HepG2 (cell line): ENCODE measurements around the gene SPPL2B. TPM values are rescaled to one million over a fixed set of nuclear protein-coding genes. Genes with fewer than 3 reads are reported as not detected.

ENCODE experiments used
- ATAC-seq: fragments of 200-7000 bp; cut with Tn5 transposase; 3 replicates; pipeline ENCODE4 v1.9.1; 2020; ENCODE audit warnings: mild to moderate bottlenecking, moderate library complexity
- BruUV-seq: library from RNA; stranded (reverse); fragments of 400-500 nt; replicated peaks from 2 replicates; lab custom pipeline; 2021; lab: Mats Ljungman, UMichigan
- CTCF ChIA-PET: fragments of 300-600 bp; formaldehyde crosslinking; extraction: SDS; loops from one replicate; lab custom pipeline; 2021; ENCODE audit warnings: low total read pairs, inconsistent platforms, low intra/inter-chr PET ratio; lab: Yijun Ruan, JAX
- POLR2A ChIA-PET: fragments of 350-600 bp; sonication (Branson Sonifier 250); formaldehyde crosslinking; loops from one replicate; lab custom pipeline; 2020; ENCODE audit warnings: antibody characterized with exemption, inconsistent platforms; lab: Yijun Ruan, JAX
- DNase-seq: peaks from one replicate; pipeline ENCODE4 v3.0.0-alpha.2; 2015; ENCODE audit warnings: low spot score
- FAIRE-seq: peaks from 3 replicates; lab custom pipeline; 2011; peaks lifted over from hg19 to GRCh38; lab: Jason Lieb, UNC
- H2AFZ ChIP-seq: one replicate; pipeline ENCODE4 v1.6.1; 2011; ENCODE audit warnings: low read length, inconsistent platforms
- H3K27ac ChIP-seq: fragments of 300-600 bp; 3 replicates; pipeline ENCODE4 v1.8.0; 2011; ENCODE audit warnings: mixed run types, mild to moderate bottlenecking, mixed read lengths, low read length, inconsistent platforms; ENCODE audit not compliant: insufficient read depth; ENCODE audit errors: extremely low read length
- H3K27me3 ChIP-seq, 2 experiments: fragments of 200-600 bp in 1 of 2; 2 replicates in 1 of 2; 3 replicates in 1 of 2; pipeline versions ENCODE4 v1.6.0 to v1.8.0; 2011; ENCODE audit warnings: low read length in 2 of 2, mild to moderate bottlenecking in 2 of 2, moderate library complexity in 2 of 2, inconsistent platforms in 1 of 2; ENCODE audit not compliant: insufficient read depth in 2 of 2, control insufficient read depth in 1 of 2
- H3K36me3 ChIP-seq, 2 experiments: fragments of 200-600 bp in 1 of 2; replicated peaks in 1 of 2; 2 replicates in 1 of 2; 3 replicates in 1 of 2; pipeline versions ENCODE4 v1.5.1 to v1.8.0; 2011; ENCODE audit warnings: low read length in 2 of 2, inconsistent platforms in 1 of 2; ENCODE audit not compliant: insufficient read depth in 2 of 2, control insufficient read depth in 1 of 2
- H3K4me1 ChIP-seq: 2 replicates; pipeline ENCODE4 v1.5.1; 2012; ENCODE audit warnings: low read length, inconsistent platforms; ENCODE audit not compliant: insufficient read depth
- H3K4me2 ChIP-seq: 2 replicates; pipeline ENCODE4 v1.6.0; 2011; ENCODE audit warnings: low read depth, low read length, inconsistent platforms
- H3K4me3 ChIP-seq, 3 experiments: fragments of 200-600 bp in 1 of 3; sonication (generic), shearing (Covaris generic) in 1 of 3; replicated peaks in 1 of 3; 2 replicates each; pipeline ENCODE4 v1.5.1; 2011 to 2016; ENCODE audit warnings: low read length in 3 of 3, inconsistent platforms in 2 of 3, low read depth in 2 of 3, mild to moderate bottlenecking in 2 of 3, control low read depth in 1 of 3, mixed read lengths in 1 of 3; ENCODE audit not compliant: insufficient read depth in 1 of 3
- H3K79me2 ChIP-seq: one replicate; pipeline ENCODE4 v1.6.1; 2011; ENCODE audit warnings: low read length, inconsistent platforms; ENCODE audit not compliant: insufficient read depth
- H3K9ac ChIP-seq: 2 replicates; pipeline ENCODE4 v1.6.0; 2011; ENCODE audit warnings: mild to moderate bottlenecking, low read depth, low read length, inconsistent platforms; ENCODE audit not compliant: insufficient read depth
- H3K9me3 ChIP-seq: 2 replicates; pipeline ENCODE4 v1.5.1; 2012; ENCODE audit warnings: mild to moderate bottlenecking, low read length
- H4K20me1 ChIP-seq: 2 replicates; pipeline ENCODE4 v1.6.0; 2011; ENCODE audit warnings: inconsistent platforms, mild to moderate bottlenecking, low read length, moderate library complexity; ENCODE audit not compliant: insufficient read depth
- GFI1 ChIP-seq: sonication (generic); formaldehyde crosslinking; IDR thresholded peaks from 2 replicates; pipeline ENCODE4 v1.5.0; 2020; ENCODE audit warnings: missing genetic modification reagents, mild to moderate bottlenecking, borderline replicate concordance
- SALL2 ChIP-seq: sonication (generic); formaldehyde crosslinking; IDR thresholded peaks from 2 replicates; pipeline ENCODE4 v1.8.1; 2023; ENCODE audit warnings: mild to moderate bottlenecking, missing genetic modification reagents, inconsistent platforms
- ZBTB2 ChIP-seq: sonication (generic); formaldehyde crosslinking; IDR thresholded peaks from 2 replicates; pipeline ENCODE4 v1.8.0; 2022; ENCODE audit warnings: low read depth, missing genetic modification reagents
- ZFYVE20 ChIP-seq: sonication (generic); formaldehyde crosslinking; IDR thresholded peaks from 2 replicates; pipeline ENCODE4 v1.8.0; 2023; ENCODE audit warnings: low read depth, mild to moderate bottlenecking, moderate library complexity, missing genetic modification reagents, borderline replicate concordance
- ZNF382 ChIP-seq: sonication (generic); formaldehyde crosslinking; IDR thresholded peaks from 2 replicates; pipeline ENCODE4 v1.5.0; 2020; ENCODE audit warnings: missing genetic modification reagents, mild to moderate bottlenecking, borderline replicate concordance
- ZNF616 ChIP-seq: sonication (generic); formaldehyde crosslinking; IDR thresholded peaks from 2 replicates; pipeline ENCODE4 v1.5.0; 2020; ENCODE audit warnings: low read depth, mild to moderate bottlenecking, missing genetic modification reagents
- WGBS: methylation state at CpG from one replicate; pipeline ENCODE4 v1.1.6; 2017; ENCODE audit warnings: low lambda C conversion rate; 5-methylcytosine and 5-hydroxymethylcytosine counted together
- in situ Hi-C: cut with HindIII; loops from 2 replicates; pipeline ENCODE4 v1.10.0; 2017; ENCODE audit warnings: low pct_unique_long_range_greater_than_20kb; ENCODE audit not compliant: extremely low pct_ligation_motif_present
- intact Hi-C: fragments of 100-400 bp; cut with micrococcal nuclease; formaldehyde crosslinking; loops from one replicate; pipeline ENCODE4 v1.10.0; 2022; ENCODE audit not compliant: unreplicated experiment
- polyA plus RNA-seq, 8 experiments: library from polyadenylated mRNA; depleted of rRNA in 3 of 8; stranded (reverse) in 7 of 8; unstranded in 1 of 8; fragments of >200 nt; fragmentation: Illumina TruSeq in 4 of 8; extraction: Trizol in 4 of 8; gene quantifications; 2 replicates each; pipeline versions ENCODE4 v1.2.1 to v1.2.3, GENCODE V29; 2011 to 2016; ENCODE audit warnings: low read depth in 4 of 8, missing spikeins in 1 of 8, mixed read lengths in 1 of 8; ENCODE audit not compliant: insufficient read depth in 1 of 8
- total RNA-seq, 5 experiments: library from RNA; depleted of rRNA; stranded (reverse); fragments of >200 nt; fragmentation: Illumina TruSeq; extraction: Trizol; gene quantifications; 2 replicates each; pipeline ENCODE4 v1.2.3, GENCODE V29; 2016; ENCODE audit warnings: low read depth in 1 of 5
- TF ChIP-seq, protein P1 (sequence below): sonication (generic); formaldehyde crosslinking; IDR thresholded peaks from 2 replicates; pipeline ENCODE4 v1.4.0; 2020; ENCODE audit warnings: mild to moderate bottlenecking, missing genetic modification reagents
- TF ChIP-seq, protein P2 (sequence below): sonication (generic); formaldehyde crosslinking; IDR thresholded peaks from 2 replicates; pipeline ENCODE4 v1.4.0; 2020; ENCODE audit warnings: low read depth, missing genetic modification reagents
- TF ChIP-seq, protein P3 (sequence below): sonication (generic); formaldehyde crosslinking; IDR thresholded peaks from 2 replicates; pipeline ENCODE4 v1.5.1; 2020; ENCODE audit warnings: mild to moderate bottlenecking, missing genetic modification reagents, moderate library complexity

The SPPL2B gene
- total and polyA plus RNA-seq, 2 of the 13 experiments (the other 11 are each of a cell fraction or from before 2014, with no cell fraction given), result 14.9 to 15.2 TPM

DNA sequence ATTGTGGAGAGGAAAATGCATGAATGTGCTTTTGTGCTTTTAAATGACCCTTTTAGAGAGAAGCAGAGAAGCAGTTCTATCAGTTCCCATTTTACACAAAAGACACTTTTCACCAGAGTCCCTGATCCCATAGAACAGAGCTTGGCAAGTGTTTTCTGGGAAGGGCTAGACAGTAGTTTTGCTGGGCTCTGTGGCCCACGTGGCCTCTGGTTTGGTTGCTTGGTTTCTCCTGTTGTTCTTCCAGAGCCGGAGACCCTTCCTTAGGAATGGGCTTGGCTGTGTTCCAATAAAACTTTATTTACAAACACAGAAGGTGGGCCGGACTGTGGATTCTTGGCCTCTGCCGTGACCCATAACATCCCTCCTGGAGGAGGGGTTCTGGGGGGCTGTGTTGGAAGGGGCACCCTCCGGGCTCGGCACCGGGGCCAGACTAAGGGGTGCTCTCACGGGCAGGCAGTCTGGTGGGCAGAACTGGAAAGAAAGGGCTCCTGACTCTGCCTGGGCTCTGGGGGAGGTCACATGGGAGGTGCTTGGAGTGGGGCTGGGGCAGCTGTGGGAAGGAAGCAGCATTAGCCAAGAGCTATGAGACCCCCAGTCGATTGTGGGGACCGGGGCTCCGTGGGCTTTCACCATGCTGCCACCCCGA is 3.2 kb downstream of the SPPL2B start:
- 5% methylated on average over 6 of the region's 12 CpGs for WGBS
- Histone ChIP-seq H3K36me3 (peaks cover 0 to 3% of the 10 kb centered on the region in 2 experiments; a peak in 1 of 5 replicates), H3K4me2 (peak overlapping the region; percentile 95), H3K79me2 (peaks cover 37% of the 10 kb centered on the region), H3K9ac (peak overlapping the region; percentile 56; the same call in 1 of the 2 replicates), H3K9me3 (no peaks in the 10 kb centered on the region), H3K27me3 (no peaks in the 10 kb centered on the region; a peak in 1 of 5 replicates), H2AFZ (no peak overlapping the region), H4K20me1 (peaks cover 8% of the 10 kb centered on the region; the same call in 1 of the 2 replicates), H3K4me3 (peak overlapping the region; percentile 47 to 73 (median 56)), H3K4me1 (peaks cover 62% of the 10 kb centered on the region), H3K27ac (peak overlapping the region; percentile 53)
- intact Hi-C loops, result no loop called here
- POLR2A ChIA-PET, result interaction anchor here (1.6 to 3.4 kb wide), 4 partner anchors 62 to 125 kb away, joined by 3 to 35 read pairs (median 5); partner anchors contain the start of gene LMNB2
- no TSS peak for BruUV-seq
- CTCF ChIA-PET, result no interaction called here
- in situ Hi-C loops, result no loop called here
- no peak for DNase-seq
- no peak for ATAC-seq
- no peak for FAIRE-seq
- TF ChIP-seq, protein P1, sequence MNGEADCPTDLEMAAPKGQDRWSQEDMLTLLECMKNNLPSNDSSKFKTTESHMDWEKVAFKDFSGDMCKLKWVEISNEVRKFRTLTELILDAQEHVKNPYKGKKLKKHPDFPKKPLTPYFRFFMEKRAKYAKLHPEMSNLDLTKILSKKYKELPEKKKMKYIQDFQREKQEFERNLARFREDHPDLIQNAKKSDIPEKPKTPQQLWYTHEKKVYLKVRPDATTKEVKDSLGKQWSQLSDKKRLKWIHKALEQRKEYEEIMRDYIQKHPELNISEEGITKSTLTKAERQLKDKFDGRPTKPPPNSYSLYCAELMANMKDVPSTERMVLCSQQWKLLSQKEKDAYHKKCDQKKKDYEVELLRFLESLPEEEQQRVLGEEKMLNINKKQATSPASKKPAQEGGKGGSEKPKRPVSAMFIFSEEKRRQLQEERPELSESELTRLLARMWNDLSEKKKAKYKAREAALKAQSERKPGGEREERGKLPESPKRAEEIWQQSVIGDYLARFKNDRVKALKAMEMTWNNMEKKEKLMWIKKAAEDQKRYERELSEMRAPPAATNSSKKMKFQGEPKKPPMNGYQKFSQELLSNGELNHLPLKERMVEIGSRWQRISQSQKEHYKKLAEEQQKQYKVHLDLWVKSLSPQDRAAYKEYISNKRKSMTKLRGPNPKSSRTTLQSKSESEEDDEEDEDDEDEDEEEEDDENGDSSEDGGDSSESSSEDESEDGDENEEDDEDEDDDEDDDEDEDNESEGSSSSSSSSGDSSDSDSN, result no peak
- TF ChIP-seq GFI1 (CRISPR knock-in tag) (no peak), ZBTB2 (CRISPR knock-in tag) (no peak), SALL2 (CRISPR knock-in tag) (no peak), ZFYVE20 (CRISPR knock-in tag) (no peak), ZNF616 (CRISPR knock-in tag) (no peak), ZNF382 (CRISPR knock-in tag) (no peak)
- TF ChIP-seq, protein P2, sequence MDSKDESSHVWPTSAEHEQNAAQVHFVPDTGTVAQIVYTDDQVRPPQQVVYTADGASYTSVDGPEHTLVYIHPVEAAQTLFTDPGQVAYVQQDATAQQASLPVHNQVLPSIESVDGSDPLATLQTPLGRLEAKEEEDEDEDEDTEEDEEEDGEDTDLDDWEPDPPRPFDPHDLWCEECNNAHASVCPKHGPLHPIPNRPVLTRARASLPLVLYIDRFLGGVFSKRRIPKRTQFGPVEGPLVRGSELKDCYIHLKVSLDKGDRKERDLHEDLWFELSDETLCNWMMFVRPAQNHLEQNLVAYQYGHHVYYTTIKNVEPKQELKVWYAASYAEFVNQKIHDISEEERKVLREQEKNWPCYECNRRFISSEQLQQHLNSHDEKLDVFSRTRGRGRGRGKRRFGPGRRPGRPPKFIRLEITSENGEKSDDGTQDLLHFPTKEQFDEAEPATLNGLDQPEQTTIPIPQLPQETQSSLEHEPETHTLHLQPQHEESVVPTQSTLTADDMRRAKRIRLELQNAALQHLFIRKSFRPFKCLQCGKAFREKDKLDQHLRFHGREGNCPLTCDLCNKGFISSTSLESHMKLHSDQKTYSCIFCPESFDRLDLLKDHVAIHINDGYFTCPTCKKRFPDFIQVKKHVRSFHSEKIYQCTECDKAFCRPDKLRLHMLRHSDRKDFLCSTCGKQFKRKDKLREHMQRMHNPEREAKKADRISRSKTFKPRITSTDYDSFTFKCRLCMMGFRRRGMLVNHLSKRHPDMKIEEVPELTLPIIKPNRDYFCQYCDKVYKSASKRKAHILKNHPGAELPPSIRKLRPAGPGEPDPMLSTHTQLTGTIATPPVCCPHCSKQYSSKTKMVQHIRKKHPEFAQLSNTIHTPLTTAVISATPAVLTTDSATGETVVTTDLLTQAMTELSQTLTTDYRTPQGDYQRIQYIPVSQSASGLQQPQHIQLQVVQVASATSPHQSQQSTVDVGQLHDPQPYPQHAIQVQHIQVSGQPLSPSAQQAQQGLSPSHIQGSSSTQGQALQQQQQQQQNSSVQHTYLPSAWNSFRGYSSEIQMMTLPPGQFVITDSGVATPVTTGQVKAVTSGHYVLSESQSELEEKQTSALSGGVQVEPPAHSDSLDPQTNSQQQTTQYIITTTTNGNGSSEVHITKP (CRISPR knock-in tag), result no peak
- TF ChIP-seq, protein P3, sequence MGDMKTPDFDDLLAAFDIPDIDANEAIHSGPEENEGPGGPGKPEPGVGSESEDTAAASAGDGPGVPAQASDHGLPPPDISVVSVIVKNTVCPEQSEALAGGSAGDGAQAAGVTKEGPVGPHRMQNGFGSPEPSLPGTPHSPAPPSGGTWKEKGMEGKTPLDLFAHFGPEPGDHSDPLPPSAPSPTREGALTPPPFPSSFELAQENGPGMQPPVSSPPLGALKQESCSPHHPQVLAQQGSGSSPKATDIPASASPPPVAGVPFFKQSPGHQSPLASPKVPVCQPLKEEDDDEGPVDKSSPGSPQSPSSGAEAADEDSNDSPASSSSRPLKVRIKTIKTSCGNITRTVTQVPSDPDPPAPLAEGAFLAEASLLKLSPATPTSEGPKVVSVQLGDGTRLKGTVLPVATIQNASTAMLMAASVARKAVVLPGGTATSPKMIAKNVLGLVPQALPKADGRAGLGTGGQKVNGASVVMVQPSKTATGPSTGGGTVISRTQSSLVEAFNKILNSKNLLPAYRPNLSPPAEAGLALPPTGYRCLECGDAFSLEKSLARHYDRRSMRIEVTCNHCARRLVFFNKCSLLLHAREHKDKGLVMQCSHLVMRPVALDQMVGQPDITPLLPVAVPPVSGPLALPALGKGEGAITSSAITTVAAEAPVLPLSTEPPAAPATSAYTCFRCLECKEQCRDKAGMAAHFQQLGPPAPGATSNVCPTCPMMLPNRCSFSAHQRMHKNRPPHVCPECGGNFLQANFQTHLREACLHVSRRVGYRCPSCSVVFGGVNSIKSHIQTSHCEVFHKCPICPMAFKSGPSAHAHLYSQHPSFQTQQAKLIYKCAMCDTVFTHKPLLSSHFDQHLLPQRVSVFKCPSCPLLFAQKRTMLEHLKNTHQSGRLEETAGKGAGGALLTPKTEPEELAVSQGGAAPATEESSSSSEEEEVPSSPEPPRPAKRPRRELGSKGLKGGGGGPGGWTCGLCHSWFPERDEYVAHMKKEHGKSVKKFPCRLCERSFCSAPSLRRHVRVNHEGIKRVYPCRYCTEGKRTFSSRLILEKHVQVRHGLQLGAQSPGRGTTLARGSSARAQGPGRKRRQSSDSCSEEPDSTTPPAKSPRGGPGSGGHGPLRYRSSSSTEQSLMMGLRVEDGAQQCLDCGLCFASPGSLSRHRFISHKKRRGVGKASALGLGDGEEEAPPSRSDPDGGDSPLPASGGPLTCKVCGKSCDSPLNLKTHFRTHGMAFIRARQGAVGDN, result no peak; the same call in 1 of the 2 replicates
